GM18909 (cell line): Measurements from ENCODE around the gene IDE.
"Not testable (repeated sequence)": the region's sequence is repeated elsewhere in the genome, so short reads cannot be mapped to it uniquely, and the experiment has no call there.

ENCODE experiments used
- ATAC-seq: cut with Tn5 transposase; IDR thresholded peaks from one replicate; pipeline ENCODE4 v1.9.1; 2021; ENCODE audit warnings: mild to moderate bottlenecking; ENCODE audit not compliant: unreplicated experiment, poor library complexity

IDE gene

DNA sequence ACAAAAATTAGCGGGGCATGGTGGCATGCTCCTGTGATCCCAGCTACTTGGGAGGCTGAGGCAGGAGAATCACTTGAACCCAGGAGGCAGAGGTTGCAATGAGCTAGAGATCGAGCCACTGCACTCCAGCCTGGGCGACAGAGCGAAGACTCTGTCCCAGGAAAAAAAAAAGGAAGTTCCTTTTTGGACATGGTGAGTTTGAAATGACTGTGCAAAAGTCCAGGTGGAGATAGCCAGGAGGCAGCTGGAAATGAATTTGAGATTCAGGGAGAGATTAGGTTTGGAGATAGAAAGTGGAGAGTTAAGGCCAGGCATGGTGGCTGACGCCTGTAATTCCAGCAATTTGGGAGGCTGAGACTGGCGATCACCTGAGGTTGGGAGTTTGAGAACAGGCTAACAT is 143.8 kb downstream of the IDE start:
- ATAC-seq, result no peak

DNA sequence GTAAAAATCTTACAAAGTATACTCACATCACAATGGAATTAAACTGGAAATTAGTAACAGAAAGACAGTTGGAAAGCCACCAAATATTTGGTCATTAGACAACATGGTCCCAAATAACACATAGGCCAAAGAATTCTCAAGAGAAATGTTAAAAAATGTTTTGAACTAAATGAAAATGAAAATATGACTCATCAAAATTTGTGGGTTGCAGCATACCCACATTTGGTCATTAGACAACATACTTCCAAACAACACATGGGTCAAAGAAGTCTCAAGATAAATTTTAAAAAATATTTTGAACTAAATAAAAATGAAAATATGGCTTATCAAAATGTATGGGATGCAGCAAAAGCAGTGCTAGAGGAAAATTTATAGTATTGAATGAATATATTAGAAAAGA is 152.3 kb downstream of the IDE start:
- ATAC-seq, result no peak

DNA sequence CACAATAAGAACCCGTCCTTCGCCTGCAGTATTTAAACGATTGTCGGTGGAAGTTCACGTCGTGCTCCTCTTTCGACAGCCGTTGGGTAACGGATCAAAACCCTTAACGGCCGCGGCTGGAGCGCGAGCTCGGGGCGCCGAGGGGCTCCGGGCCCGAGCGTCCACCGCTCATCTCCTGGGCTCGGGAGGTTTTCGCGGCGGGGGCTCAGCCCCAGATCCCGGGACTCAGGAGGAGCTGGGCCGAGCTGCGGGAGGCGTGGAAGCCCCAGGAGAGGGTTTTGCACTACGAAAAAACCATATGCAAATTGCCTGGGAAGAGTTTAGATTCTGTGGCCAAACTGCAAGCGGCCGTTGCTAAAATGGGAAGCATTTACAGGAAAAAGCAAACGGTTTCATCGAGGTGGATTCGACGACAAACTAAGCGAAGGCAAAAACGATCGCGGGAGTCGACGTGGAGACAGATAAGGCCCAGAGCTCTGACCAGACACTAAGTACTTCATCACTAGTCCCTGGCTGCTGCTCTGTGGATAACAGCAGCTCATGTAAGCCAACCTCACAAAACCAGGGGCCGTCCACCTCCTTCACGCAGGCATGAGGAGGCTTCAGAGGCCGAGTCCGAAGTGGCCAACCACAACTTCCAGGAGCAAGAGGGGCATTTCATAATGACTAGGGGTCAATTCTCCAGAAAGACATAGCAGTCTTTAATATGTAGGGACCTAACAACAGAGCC is 153.2 kb downstream of the IDE start:
- ATAC-seq, result no peak

DNA sequence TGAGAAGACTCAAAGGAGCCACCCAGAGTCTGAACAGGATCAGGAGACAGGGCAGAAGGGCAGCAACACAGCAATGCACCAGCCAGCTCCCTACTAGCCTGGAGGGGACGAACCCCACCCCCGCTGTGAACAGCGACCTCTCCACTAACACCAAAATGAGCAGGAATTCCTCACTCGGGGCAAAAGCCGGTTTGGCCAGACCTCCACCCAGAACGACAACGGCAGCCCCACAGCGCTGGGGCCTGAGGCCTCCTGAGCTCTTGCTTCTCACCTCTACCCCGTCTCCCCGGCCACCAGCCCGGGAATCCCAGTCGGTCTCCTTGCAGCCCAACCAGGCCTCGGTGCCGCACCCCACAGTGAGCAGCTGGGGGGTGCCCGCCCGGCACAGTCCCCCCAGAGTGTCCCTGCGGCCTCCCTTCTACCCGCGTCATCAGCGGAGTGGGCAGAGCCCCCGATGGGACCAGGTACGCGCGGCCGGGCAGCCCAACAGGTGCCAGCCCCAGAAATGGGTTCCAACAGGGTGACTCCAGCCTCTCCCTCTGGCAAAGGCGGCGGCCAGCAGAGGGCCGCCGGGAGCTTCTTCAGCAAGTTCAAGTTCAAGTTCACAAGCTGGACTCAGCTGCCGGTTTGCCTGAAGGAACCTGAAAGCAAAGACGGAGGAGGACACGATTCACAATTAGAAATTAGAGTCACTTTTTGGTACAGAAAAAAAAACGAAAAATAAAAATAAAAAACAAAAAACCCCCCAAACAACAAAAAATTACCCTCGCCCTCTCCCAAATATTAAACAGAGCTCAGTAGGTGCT is 153.9 kb downstream of the IDE start:
- no peak for ATAC-seq

DNA sequence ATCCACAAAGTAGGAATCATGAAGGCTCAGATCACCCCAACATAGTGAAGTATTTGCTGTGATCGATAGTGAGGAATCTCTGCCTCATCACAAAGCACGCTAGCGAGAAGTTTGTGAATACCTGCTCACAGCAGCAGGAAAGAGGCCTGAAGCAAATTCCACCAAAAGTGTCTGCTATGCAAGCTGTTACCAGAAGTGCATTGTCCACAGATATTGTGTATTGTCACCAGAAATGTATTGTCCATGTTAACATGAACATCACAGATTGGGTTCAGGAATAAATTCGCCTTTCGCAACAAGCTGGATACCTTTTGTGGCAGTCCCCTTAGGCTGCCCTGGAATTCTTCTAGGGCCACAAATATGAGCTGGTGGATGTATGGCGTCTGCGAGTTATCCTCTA is 155.0 kb downstream of the IDE start:
- no peak for ATAC-seq

DNA sequence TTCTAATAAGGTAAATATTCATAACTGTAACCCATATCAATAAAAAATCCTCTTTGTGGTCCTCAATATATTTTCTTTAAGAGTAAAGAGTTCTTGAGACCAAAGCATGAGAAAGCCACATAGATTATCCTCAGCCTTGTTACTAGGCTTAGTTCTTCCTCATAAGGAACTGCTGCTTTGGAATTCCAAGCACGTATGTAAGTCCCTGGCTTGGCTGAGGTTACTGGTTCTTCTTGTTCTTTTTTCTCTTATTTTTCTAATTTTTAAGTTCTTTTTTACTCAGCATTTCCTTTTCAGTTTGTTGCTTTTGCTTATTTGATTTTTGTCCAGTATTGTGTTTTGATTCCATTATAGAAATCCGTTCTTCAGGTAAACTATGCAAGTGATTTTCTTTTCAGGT is 155.7 kb downstream of the IDE start:
- no peak for ATAC-seq

DNA sequence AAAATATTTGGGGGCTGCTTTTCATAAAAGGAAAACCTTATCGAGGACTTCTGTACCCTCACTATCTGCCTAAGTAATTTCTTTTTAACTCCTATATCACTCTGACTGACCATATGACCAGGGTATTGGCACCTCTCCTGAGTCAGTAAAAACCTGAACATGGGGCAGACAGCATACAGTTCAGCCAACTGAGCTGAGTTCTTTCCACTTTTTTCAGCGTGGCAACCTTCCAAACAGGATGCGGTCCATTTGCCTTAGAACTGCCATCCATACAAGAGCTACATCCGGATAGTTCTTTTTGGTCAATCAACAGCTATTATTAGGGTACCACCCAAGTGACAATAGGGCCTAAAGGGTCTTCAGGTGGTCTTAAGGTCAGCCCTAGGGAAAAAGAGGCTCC is 160.4 kb downstream of the IDE start:
- ATAC-seq, result no peak

DNA sequence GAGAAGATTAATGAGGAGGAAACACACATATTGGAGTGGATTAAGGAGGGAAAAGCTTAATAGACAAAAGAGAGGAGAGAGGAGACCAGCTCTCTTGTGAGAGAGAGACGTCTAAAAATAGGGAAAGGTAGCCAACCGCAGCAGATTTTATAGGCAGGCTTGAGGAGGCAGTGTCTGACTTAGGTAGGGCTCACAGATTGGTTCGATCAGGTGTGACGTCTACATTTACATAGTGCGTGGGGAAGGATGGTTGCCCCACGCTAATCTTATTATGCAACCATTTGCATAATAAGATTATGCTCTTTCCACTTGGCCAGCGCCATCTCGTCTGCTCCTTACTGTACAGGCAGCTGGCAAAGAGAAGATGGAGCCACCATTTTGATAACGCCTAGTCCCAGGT is 160.9 kb downstream of the IDE start:
- ATAC-seq, result no peak

DNA sequence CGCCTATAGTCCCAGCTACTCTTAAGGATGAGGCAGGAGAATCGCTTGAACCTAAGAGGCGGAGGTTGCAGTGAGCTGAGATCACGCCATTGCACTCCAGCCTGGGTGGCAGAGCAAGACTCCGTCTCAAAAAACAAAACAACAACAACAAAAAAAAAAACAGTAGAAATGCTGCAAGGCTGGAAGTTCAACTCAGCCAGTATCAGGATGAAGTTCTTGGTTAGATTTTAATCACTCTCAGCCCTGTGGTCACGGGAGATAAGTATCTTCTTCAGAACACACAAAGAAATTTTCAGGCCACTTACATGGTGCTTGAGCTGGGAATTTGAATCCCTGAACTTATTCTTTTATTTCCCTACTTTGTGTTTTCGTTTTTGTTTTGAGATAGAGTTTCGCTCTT is 162.5 kb downstream of the IDE start:
- no peak for ATAC-seq

DNA sequence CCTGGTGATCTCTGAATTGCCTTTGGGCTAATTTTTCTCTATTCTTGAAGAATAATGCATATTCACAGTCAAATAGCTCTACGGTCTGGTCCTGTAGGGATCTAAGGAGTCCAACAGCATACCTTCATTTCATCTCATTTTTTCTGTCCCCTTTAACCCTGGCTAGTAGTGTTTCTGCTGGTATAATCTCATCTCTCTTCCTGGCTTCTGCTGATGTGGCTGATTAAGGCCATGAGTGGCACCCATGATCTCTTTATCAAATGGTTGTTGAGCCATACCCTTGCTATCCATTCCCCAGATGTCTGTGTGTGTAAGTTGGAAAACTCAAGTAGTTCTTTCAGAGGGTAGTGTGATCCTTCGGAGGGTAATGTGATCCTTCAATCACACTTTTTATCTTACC is 163.4 kb downstream of the IDE start:
- no peak for ATAC-seq

DNA sequence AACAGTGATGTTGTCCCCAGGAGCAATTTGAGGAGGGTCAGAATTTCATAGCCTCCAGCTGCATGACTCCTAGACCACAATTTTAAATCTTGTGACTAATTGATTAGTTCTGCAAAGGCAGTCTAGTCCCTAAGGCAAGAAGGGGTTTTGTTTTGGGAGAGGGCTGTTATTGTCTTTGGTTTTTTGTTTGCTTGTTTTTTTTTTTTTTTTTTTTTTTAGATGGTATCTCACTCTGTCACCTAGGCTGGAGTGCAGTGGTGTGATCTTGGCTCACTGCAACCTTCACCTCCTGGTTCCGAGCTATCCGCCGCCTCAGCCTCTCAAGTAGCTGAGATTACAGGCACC is 165.9 kb downstream of the IDE start:
- no peak for ATAC-seq

DNA sequence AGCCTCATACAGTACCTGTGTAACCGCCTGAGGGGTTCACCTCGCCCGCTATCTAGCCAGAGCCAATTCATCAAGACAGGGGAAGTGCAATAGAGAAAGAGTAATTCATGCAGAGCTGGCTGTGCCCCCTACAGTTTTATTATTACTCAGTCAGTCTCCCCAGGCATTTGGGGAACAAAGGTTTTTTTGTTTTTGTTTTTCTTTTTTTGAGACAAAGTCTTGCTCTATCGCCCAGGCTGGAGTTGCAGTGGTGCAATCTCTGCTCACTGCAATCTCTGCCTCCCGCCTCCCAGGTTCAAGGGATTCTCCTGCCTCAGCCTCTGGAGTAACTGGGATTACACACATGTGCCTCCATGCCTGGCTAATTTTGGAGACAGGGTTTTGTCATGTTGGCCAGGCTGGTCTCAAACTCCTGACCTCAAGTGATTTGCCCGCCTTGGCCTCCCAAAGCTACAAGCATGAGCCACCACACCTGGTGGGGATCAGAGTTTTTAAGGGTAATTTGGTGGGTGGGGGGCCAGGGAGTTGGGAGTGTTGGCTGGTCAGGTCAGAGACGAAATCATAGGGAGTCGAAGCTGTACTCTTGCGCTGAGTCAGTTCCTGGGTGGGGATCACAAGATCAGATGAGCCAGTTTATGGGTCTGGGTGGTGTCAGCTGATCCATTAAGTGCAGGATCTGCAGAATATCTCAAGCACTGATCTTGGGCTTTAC is 166.4 kb downstream of the IDE start:
- ATAC-seq, result no peak

DNA sequence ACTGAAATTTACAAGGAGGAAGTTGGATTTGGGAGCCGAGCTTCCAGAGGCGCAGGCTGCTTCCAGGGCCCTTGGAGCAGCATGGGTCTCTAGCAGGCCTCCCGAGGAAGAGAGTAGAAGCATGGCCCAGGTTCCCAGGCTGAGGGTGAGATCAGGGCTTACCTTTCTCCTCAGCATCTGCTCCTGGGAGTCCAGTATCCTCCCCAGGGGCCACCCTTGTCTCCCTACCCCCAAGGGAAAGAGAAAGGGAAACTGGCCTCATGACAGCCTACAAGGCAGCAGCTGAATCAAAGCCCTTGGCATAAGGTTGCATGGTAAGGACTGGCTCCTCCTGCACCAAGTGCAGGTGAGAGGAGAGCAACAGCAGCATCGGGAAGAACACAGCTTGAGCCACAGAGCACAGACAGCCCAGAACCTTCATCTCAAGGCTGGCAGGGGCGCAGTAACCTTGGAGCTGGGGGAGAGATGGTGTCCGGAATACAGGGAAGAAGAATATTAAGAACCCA is 168.4 kb downstream of the IDE start:
- no peak for ATAC-seq

DNA sequence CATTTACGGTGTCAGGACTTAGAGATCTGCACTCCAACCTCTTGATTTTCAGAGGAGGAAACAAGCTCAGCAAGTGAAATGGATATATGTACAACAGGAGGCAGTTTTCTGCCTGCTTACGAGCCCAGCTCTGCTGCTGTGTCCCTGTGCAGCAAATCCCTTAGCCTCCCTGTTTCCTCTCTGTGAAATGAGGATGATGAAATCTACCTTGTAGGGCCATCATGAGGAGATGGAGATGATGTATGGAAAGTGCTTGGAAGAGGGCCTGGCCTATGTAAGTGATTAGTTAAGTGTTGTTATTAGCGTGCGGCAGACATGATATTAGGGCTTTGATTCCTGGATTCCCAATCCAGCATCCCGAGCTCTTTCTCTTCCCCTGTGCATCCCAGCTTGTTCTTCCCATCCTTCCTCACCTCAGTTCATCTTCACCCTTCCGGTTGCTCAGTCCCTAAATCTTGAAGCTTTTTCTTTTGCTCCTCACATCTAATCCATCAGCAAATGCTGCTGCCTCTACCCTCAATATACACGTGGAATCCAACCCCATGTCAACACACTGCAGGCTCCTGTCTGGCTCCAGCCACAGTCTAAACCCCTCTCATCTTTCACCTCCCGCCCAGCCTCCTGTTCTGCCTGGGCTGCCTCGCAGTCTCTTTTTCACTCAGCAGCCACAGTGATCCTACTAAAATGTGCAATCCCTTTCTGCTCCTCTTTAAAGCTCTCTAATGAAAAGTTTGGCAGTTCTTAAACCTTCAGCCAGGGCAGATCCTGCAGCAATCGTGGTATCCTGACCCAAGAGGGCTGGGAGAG is 169.1 kb downstream of the IDE start:
- no peak for ATAC-seq

DNA sequence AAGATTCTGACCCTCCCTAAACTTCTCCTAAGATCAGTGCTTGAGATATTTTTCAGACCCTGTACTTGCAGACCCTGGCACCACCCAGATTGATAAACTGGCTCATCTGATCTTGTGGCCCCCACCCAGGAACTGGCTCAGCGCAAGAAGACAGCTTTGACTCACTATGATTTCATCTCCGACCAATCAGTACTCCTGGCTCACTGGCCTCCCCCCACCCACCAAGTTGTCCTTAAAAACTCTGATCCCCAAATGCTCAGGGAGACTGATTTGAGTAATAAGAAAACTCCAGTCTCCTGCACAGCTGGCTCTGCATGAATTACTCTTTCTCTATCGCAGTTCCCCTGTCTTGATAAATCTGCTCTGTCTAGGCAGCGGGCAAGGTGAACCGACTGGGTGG is 171.7 kb downstream of the IDE start:
- not testable (repeated sequence) for ATAC-seq
